Liver (tissue), 9 donors: Measurements from ENCODE around the gene SNX18. TPM values are rescaled to one million over a fixed set of nuclear protein-coding genes. Genes with fewer than 3 reads are reported as not detected.

Source experiments
- DNase-seq: peaks from one replicate; pipeline ENCODE4 v3.0.0-alpha.2; 2017; ENCODE audit warnings: low spot score
- H3K27ac ChIP-seq, 2 donors: one replicate each; pipeline ENCODE4 v1.7.0; 2013; ENCODE audit warnings: inconsistent platforms in 2 of 2, low read length in 2 of 2, control low read depth in 1 of 2, low read depth in 1 of 2, mild to moderate bottlenecking in 1 of 2
- H3K27me3 ChIP-seq, 4 donors: one replicate each; pipeline versions ENCODE4 v1.6.1 to v1.7.0; 2013; ENCODE audit warnings: low read length in 3 of 4, inconsistent platforms in 1 of 4, mild to moderate bottlenecking in 1 of 4, moderate library complexity in 1 of 4; ENCODE audit not compliant: control insufficient read depth in 4 of 4, insufficient read depth in 4 of 4
- H3K36me3 ChIP-seq, 4 donors: one replicate each; pipeline versions ENCODE4 v1.6.1 to v1.7.0; 2013; ENCODE audit warnings: low read length in 3 of 4, mild to moderate bottlenecking in 3 of 4, low read depth in 1 of 4, moderate library complexity in 1 of 4; ENCODE audit not compliant: control insufficient read depth in 4 of 4, insufficient read depth in 3 of 4
- H3K4me1 ChIP-seq, 4 donors: one replicate each; pipeline versions ENCODE4 v1.6.1 to v1.7.0; 2013; ENCODE audit warnings: low read length in 3 of 4, mild to moderate bottlenecking in 3 of 4, moderate library complexity in 1 of 4; ENCODE audit not compliant: control insufficient read depth in 4 of 4, insufficient read depth in 4 of 4
- H3K4me3 ChIP-seq, 3 donors: one replicate each; pipeline versions ENCODE4 v1.6.1 to v1.7.0; 2013; ENCODE audit warnings: low read length in 3 of 3, control low read depth in 1 of 3, low read depth in 1 of 3, mild to moderate bottlenecking in 1 of 3
- H3K9ac ChIP-seq, 2 donors: one replicate each; pipeline ENCODE4 v1.7.0; 2013; ENCODE audit warnings: low read length in 2 of 2, mild to moderate bottlenecking in 2 of 2, moderate library complexity in 2 of 2, control low read depth in 1 of 2, low read depth in 1 of 2
- H3K9me3 ChIP-seq, 4 donors: one replicate each; pipeline versions ENCODE4 v1.6.1 to v1.7.0; 2013; ENCODE audit warnings: low read length in 3 of 4; ENCODE audit not compliant: control insufficient read depth in 4 of 4
- EGR1 ChIP-seq, 2 donors: IDR thresholded peaks; 2 replicates each; pipeline ENCODE4 v1.6.1; 2016 to 2018; ENCODE audit warnings: antibody characterized with exemption in 2 of 2, low read depth in 2 of 2
- FOXA1 ChIP-seq: IDR thresholded peaks from 2 replicates; pipeline ENCODE4 v1.6.1; 2016; ENCODE audit warnings: antibody characterized with exemption
- HNF4G ChIP-seq: IDR thresholded peaks from 2 replicates; pipeline ENCODE4 v1.6.1; 2016; ENCODE audit warnings: antibody characterized with exemption
- JUND ChIP-seq, 2 donors: IDR thresholded peaks; 2 replicates each; pipeline ENCODE4 v1.6.1; 2016; ENCODE audit warnings: antibody characterized with exemption in 2 of 2
- NR2F2 ChIP-seq: IDR thresholded peaks from 2 replicates; pipeline ENCODE4 v1.6.1; 2016; ENCODE audit warnings: antibody characterized with exemption
- RAD21 ChIP-seq, 2 donors: IDR thresholded peaks; 2 replicates each; pipeline ENCODE4 v1.6.1; 2016; ENCODE audit warnings: antibody characterized with exemption in 2 of 2, mild to moderate bottlenecking in 2 of 2
- SP1 ChIP-seq: IDR thresholded peaks from 2 replicates; pipeline ENCODE4 v1.6.1; 2018; ENCODE audit warnings: antibody characterized with exemption, mild to moderate bottlenecking
- YY1 ChIP-seq: IDR thresholded peaks from 2 replicates; pipeline ENCODE4 v1.6.1; 2016; ENCODE audit warnings: antibody characterized with exemption, mild to moderate bottlenecking
- WGBS: extraction: QIAGEN DNeasy Blood & Tissue Kit; methylation state at CpG from one replicate; pipeline ENCODE4 v1.1.7; 2013; 5-methylcytosine and 5-hydroxymethylcytosine counted together
- polyA plus RNA-seq, 2 donors: library from polyadenylated mRNA; stranded (reverse) in 1 of 2; unstranded in 1 of 2; fragments of 200-250 nt in 1 of 2; fragments of >200 nt in 1 of 2; fragmentation: Nextera tagmentation in 1 of 2; extraction: Ambion mirVana in 1 of 2; gene quantifications; one replicate each; pipeline versions ENCODE4 v1.2.1 to v1.2.3, GENCODE V29; 2013 to 2015
- total RNA-seq, 2 donors: library from RNA; depleted of rRNA; stranded (reverse); fragments of >200 nt; gene quantifications; one replicate each; pipeline ENCODE4 v1.2.3, GENCODE V29; 2014
- TF ChIP-seq, protein P1 (sequence below): IDR thresholded peaks from 2 replicates; pipeline ENCODE4 v1.6.1; 2016; ENCODE audit warnings: antibody characterized with exemption, mild to moderate bottlenecking
- TF ChIP-seq, protein P2 (sequence below): IDR thresholded peaks from 2 replicates; pipeline ENCODE4 v1.6.1; 2016; ENCODE audit warnings: antibody characterized with exemption
- TF ChIP-seq, protein P3 (sequence below): IDR thresholded peaks from 2 replicates; pipeline ENCODE4 v1.6.1; 2016; ENCODE audit warnings: antibody characterized with exemption
- donor health status: healthy.
- donor health status: healthy.
- donor health status: healthy.
- donor health status: healthy.
- donor health status: healthy.

Gene SNX18
- total and polyA plus RNA-seq, 4 donors, result 4.9 to 32.5 (median 12.6) TPM

DNA sequence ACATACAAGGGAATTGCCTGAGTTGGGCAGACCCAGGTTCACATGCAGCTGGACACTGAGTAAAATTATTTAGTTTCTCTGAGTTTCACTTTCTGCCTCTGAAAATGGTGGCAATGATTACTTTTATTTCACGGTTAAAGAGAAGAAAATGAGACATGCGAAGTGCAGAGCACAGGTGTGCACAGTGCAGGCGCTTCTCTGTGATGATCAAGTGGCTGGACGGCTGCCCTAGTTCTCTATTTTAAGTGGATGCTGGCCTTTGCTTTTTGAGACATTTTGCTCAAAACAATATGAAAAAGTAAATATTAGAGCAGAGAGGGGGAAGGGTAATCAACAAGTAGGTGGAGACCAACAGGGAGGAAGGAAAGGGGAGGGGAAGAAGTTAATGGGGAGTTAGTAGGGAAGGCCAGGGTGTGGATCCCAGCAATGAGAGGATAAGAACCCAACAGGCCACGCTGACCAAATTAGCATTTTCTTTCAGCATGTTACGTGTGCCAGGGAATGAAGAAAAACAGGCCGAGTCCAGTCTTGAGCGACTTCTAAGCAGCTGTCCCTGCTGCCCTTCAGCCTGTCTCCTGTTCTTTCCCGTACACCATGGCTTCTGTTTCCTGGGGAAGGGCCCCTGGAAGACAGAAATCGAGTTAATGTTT lies 16.1 kb downstream of the SNX18 start:
- no peak for DNase-seq
- peaks cover 21 to 52% (median 34%) of the 10 kb centered on the region in 4 donors for H3K4me1 ChIP-seq
- H3K9me3 ChIP-seq, result no peaks in the 10 kb centered on the region
- H3K9ac ChIP-seq, result no peak overlapping the region
- H3K27ac ChIP-seq, result peak overlapping the region; percentile 37 to 51
- no peaks in the 10 kb centered on the region for H3K27me3 ChIP-seq
- 76% methylated on average over 10 of the region's 10 CpGs for WGBS
- H3K4me3 ChIP-seq, result no peak overlapping the region
- no peaks in the 10 kb centered on the region for H3K36me3 ChIP-seq
- TF ChIP-seq RAD21 (IDR thresholded peaks at IDR 0.05) (peak in 1 of 2 donors; percentile 21), NR2F2 (peak; percentile 36), YY1 (no peak)
- TF ChIP-seq, protein P1, sequence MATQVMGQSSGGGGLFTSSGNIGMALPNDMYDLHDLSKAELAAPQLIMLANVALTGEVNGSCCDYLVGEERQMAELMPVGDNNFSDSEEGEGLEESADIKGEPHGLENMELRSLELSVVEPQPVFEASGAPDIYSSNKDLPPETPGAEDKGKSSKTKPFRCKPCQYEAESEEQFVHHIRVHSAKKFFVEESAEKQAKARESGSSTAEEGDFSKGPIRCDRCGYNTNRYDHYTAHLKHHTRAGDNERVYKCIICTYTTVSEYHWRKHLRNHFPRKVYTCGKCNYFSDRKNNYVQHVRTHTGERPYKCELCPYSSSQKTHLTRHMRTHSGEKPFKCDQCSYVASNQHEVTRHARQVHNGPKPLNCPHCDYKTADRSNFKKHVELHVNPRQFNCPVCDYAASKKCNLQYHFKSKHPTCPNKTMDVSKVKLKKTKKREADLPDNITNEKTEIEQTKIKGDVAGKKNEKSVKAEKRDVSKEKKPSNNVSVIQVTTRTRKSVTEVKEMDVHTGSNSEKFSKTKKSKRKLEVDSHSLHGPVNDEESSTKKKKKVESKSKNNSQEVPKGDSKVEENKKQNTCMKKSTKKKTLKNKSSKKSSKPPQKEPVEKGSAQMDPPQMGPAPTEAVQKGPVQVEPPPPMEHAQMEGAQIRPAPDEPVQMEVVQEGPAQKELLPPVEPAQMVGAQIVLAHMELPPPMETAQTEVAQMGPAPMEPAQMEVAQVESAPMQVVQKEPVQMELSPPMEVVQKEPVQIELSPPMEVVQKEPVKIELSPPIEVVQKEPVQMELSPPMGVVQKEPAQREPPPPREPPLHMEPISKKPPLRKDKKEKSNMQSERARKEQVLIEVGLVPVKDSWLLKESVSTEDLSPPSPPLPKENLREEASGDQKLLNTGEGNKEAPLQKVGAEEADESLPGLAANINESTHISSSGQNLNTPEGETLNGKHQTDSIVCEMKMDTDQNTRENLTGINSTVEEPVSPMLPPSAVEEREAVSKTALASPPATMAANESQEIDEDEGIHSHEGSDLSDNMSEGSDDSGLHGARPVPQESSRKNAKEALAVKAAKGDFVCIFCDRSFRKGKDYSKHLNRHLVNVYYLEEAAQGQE, result no peak

DNA sequence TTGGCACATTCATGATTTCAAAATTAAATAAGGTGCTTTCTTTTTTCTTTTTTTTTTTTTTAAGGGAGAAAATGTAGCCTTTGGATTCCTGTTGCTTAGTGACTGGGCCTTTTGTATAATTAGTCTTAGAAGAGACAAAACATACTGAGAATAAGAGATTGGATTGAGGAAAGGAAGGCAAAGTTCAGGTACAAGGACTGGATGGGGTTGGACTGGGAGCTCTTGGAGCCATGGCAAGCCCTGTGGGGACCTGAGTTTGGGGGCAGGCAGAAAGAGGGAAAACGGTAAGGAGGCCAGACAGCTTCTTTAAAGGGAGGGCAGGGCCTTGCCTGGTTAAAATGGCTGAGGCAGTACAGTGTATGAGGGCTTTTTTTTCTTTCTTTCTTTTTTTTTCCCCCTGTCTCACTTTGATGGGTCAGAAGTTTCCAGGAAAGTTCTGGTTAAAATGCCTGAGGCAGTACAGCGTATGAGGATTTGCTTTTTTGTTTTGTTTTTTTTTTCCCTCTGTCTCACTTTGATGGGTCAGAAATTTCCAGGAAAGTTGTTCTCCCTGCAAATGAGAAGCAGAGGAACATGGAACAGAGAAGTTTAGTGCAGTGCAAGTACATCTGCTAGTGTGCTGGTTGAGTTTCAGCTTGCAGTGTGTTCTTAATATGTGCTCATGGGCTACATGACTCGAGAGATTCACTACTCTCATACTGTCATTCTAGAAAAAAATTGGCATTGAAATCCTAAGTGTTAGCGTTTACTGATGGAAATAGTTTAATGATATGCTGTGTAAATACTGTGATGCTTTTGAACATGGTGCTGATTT lies 16.8 kb downstream of the SNX18 start:
- Histone ChIP-seq H3K36me3 (no peaks in the 10 kb centered on the region), H3K4me1 (peaks cover 21 to 50% (median 32%) of the 10 kb centered on the region in 4 donors), H3K27me3 (no peaks in the 10 kb centered on the region), H3K4me3 (no peak overlapping the region), H3K27ac (peak overlapping the region; percentile 37 to 51), H3K9me3 (no peaks in the 10 kb centered on the region), H3K9ac (no peak overlapping the region)
- 62% methylated on average over 4 of the region's 4 CpGs for whole genome bisulfite sequencing
- TF ChIP-seq EGR1 (IDR thresholded peaks at IDR 0.05; ENCODE audit: low read depth in 2 of 2) (no peak), SP1 (no peak), JUND (IDR thresholded peaks at IDR 0.05) (no peak), HNF4G (no peak), FOXA1 (no peak), NR2F2 (peak; percentile 1)
- TF ChIP-seq, protein P2, sequence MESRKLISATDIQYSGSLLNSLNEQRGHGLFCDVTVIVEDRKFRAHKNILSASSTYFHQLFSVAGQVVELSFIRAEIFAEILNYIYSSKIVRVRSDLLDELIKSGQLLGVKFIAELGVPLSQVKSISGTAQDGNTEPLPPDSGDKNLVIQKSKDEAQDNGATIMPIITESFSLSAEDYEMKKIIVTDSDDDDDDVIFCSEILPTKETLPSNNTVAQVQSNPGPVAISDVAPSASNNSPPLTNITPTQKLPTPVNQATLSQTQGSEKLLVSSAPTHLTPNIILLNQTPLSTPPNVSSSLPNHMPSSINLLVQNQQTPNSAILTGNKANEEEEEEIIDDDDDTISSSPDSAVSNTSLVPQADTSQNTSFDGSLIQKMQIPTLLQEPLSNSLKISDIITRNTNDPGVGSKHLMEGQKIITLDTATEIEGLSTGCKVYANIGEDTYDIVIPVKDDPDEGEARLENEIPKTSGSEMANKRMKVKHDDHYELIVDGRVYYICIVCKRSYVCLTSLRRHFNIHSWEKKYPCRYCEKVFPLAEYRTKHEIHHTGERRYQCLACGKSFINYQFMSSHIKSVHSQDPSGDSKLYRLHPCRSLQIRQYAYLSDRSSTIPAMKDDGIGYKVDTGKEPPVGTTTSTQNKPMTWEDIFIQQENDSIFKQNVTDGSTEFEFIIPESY, result no peak
- TF ChIP-seq, protein P3, sequence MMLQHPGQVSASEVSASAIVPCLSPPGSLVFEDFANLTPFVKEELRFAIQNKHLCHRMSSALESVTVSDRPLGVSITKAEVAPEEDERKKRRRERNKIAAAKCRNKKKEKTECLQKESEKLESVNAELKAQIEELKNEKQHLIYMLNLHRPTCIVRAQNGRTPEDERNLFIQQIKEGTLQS, result no peak
- no peak for DNase-seq
